Measurements from ENCODE around the gene HOXA11.

The HOXA11 gene

GRCh38 chr7:27154369-27154768 is 30.7 kb downstream of the HOXA11 start:
- TF ChIP-seq REST (IDR thresholded peaks at IDR 0.05; ENCODE audit: insufficient read depth in 1 of 2, low read depth in 2 of 2, low read length in 2 of 2) (no peak), TAF1 (IDR thresholded peaks at IDR 0.05; ENCODE audit: borderline replicate concordance, insufficient read depth, low read length) (no peak), SIN3A (IDR thresholded peaks at IDR 0.05; ENCODE audit: borderline replicate concordance, insufficient read depth, low read length) (no peak), FOXP2 (optimal IDR thresholded peaks at IDR 0.05; ENCODE audit: borderline replicate concordance, extremely low read depth, extremely low read length, insufficient read depth) (no peak), POLR2AphosphoS5 (IDR thresholded peaks at IDR 0.05; ENCODE audit: low read depth, low read length) (no peak)

DNA sequence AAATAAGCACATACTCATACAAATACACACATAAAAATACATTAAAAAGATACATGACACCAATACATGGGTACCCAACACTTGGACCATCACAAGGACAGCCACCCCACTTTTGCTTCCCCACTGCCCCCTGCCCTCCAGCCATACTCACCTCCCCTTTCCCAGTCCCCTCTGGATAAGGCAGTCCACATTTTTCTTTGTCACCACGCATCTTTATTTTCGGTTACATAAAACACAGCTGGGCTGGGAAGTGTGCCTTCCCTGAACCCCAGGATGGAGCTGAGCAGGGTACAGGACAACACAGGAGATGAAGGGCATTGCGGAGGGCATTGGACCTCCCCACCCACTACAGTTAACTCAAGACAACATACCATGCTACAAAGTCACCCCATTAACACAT is 31.5 kb downstream of the HOXA11 start:
- TF ChIP-seq TAF1 (IDR thresholded peaks at IDR 0.05; ENCODE audit: borderline replicate concordance, insufficient read depth, low read length) (no peak), SIN3A (IDR thresholded peaks at IDR 0.05; ENCODE audit: borderline replicate concordance, insufficient read depth, low read length) (no peak), FOXP2 (optimal IDR thresholded peaks at IDR 0.05; ENCODE audit: borderline replicate concordance, extremely low read depth, extremely low read length, insufficient read depth) (no peak), REST (IDR thresholded peaks at IDR 0.05; ENCODE audit: insufficient read depth in 1 of 2, low read depth in 2 of 2, low read length in 2 of 2) (no peak), POLR2AphosphoS5 (IDR thresholded peaks at IDR 0.05; ENCODE audit: low read depth, low read length) (no peak)

- no peak for TF ChIP-seq REST (IDR thresholded peaks at IDR 0.05; ENCODE audit: insufficient read depth in 1 of 2, low read depth in 2 of 2, low read length in 2 of 2)
- no peak for TF ChIP-seq POLR2AphosphoS5 (IDR thresholded peaks at IDR 0.05; ENCODE audit: low read depth, low read length)
- no peak for TF ChIP-seq TAF1 (IDR thresholded peaks at IDR 0.05; ENCODE audit: borderline replicate concordance, insufficient read depth, low read length)
- no peak for TF ChIP-seq FOXP2 (optimal IDR thresholded peaks at IDR 0.05; ENCODE audit: borderline replicate concordance, extremely low read depth, extremely low read length, insufficient read depth)
- no peak for TF ChIP-seq SIN3A (IDR thresholded peaks at IDR 0.05; ENCODE audit: borderline replicate concordance, insufficient read depth, low read length)
These were observed 32.1 kb downstream of the HOXA11 start for GRCh38 chr7:27152816-27153442.

DNA sequence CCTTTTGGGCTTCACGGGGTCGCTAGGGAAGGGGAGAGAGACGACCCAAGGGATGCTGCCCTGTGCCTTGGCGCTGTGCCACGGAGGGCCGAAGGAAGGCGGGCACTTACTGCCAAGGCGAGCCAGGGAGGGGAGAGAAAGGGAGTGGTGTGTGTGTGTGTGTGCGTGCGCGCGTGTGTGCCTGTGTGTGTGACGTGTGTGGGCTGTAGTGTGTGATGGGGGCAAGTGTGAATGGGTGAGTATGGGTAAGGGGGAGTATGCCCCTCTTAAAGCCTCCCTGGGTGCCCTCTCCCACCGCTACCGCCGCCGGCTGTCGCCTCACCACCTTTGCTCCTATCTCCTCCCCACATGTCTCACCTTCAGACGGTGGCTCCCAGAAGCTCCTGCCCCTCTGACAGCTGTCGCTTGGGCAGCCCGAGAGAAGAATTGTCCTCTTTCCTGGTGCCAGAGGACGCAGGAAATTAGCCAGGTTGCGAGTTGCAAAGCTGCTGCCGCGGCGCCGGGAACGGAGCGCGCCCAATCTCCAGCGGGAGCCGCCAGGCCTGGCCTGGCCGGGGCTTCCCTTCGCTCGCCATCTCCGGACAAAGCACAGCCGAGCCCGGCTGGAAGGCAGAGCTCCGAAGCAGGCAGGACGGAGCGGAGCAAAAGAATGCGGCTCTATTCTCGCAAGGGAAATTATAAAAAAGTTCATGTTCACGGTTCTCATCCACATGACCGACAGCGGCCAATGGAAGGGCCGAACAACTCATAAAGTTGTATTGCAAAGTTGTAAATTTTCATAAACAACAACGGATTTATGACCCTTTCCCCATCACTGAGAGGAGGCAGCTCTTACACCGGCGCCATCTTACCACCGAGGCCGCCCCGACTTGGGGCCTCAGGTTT is 32.9 kb downstream of the HOXA11 start, which contains the start of gene HOXA3:
Gene HOXA3, minus strand, starts transcription at position 653 of the 885 bp plus-strand sequence. CDS start 41,943 bp downstream, outside the sequence.
- no peak for TF ChIP-seq REST (IDR thresholded peaks at IDR 0.05; ENCODE audit: insufficient read depth in 1 of 2, low read depth in 2 of 2, low read length in 2 of 2)
- TF ChIP-seq TAF1 (IDR thresholded peaks at IDR 0.05; ENCODE audit: borderline replicate concordance, insufficient read depth, low read length): no peak
- no peak for TF ChIP-seq FOXP2 (optimal IDR thresholded peaks at IDR 0.05; ENCODE audit: borderline replicate concordance, extremely low read depth, extremely low read length, insufficient read depth)
- no peak for TF ChIP-seq POLR2AphosphoS5 (IDR thresholded peaks at IDR 0.05; ENCODE audit: low read depth, low read length)
- TF ChIP-seq SIN3A (IDR thresholded peaks at IDR 0.05; ENCODE audit: borderline replicate concordance, insufficient read depth, low read length): no peak

Measured in PFSK-1 (cell line).